ELF-1 (cell line): ENCODE results near the gene RFC3.

Source experiments
- DNase-seq: peaks from one replicate; pipeline ENCODE4 v3.0.0-alpha.2; 2016; ENCODE audit warnings: low read depth, low spot score

Gene RFC3

DNA sequence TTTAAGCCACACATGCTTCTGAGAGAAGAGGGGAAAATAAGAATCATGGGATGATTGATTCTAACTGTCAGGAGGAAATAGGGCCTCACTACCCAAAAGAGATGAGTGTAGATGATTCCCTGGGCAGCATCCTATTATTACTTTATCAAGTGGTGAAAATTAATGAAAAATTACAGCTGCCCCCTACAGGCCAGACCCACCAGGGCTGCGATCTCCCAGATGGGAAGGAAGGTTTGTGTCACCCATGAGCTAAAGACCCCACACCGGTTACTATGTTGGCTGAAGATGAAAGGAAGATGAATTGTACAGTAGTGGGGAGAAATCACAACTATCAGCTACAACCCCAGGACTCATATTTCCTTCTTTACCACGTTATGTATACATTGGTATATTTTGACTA lies 49.5 kb downstream of the RFC3 start:
- DNase-seq = no peak

DNA sequence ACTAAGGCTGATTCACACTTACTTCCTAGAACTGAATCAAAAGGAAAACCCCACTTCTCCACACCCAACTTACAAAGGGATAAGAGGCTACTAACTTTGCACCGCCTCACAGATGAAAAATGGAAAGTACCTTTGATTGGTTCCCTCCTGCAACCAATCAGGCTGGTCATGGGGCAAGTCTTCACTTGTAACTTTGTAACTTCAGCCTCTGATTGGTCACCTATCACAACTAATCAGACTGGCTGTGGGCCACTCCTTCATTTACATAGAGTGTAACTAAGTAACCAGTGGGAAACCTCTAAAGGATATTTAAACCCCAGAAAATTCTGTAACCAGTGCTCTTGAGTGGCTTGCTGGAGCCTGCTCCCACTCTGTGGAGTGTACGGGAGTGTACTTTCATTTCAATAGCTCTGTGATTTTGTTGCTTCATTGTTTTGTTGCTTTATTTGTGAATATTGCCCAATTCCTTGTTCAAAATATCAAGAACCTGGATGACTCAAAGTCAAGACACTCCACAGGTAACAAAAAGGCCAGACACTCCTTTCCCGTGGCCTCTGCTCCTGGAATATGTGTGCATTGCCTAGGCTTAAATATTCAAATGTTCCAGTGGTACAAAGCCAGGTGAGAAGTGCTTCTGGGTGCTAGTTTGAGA lies 50.5 kb downstream of the RFC3 start:
- no peak for DNase-seq

- DNase-seq = no peak
Measured at GRCh38 chr13:33869005-33869404, 51.1 kb downstream of the RFC3 start.

DNA sequence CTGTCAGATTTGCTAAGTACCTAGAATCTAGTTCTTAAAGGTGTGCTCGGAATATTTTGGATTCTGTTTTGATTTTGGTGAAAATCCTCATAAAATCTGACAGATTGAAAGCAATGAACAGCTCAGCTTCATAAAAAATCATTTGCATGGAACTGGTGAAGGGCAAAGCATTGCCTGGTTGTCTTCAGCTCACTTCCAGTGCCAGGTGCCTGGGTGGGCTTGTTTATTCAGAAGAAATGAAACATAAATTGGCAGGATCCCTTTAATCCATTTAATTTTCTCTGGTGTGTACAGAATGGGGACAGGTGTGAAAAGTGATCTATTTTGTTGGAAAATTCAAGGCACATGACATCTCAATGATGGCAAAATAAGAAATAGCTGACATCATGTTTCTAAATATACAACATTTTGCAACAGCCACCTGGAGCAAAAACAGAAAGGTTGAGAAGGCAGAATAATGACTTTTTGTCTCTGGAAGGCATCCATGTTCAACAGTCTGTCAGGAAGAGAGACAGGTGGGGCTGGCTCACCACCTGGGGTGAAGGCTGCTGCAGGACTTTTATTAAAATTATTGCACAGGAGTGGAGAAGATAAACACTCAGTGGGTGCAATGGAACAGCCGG lies 52.2 kb downstream of the RFC3 start:
- no peak for DNase-seq

- no peak for DNase-seq
Measured at GRCh38 chr13:33871207-33872004, 53.5 kb downstream of the RFC3 start.

DNA sequence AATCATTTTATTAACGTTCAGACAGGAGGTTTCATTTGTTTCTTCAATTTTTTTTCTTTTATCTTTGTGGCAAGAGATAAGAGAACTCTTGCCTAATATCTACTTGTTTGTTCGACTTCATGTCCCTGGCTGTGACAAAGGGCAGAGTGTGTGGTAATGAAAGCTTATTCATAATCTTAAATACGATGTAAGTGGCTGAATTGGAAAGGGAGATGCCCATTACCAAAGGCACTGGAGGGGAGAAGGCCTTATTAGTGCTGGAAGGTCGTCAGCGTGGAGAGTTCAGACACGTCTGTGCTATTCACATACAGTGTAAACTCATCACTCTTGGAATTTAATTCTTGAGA lies 54.0 kb downstream of the RFC3 start:
- DNase-seq = no peak

- no peak for DNase-seq
Measured at GRCh38 chr13:33873251-33873908, 55.4 kb downstream of the RFC3 start.

DNA sequence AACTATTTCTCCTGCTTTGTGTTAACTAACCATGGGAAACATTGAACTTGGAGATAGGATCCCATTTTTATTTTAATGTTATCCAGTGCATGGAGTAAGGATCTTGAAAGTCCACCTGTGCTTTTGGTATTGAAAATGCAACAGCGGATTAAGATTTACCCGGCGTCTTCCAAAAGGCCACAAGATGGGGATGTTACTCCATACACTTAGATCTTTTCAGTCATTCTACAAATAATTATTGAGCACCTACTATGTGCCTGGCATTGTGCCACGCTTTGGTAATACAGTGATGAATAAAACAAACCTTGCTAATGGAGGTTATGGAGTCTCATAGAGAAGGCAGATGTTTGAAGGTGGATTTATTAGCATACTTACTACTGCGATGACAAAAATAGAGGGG lies 56.9 kb downstream of the RFC3 start:
- no peak for DNase-seq

DNA sequence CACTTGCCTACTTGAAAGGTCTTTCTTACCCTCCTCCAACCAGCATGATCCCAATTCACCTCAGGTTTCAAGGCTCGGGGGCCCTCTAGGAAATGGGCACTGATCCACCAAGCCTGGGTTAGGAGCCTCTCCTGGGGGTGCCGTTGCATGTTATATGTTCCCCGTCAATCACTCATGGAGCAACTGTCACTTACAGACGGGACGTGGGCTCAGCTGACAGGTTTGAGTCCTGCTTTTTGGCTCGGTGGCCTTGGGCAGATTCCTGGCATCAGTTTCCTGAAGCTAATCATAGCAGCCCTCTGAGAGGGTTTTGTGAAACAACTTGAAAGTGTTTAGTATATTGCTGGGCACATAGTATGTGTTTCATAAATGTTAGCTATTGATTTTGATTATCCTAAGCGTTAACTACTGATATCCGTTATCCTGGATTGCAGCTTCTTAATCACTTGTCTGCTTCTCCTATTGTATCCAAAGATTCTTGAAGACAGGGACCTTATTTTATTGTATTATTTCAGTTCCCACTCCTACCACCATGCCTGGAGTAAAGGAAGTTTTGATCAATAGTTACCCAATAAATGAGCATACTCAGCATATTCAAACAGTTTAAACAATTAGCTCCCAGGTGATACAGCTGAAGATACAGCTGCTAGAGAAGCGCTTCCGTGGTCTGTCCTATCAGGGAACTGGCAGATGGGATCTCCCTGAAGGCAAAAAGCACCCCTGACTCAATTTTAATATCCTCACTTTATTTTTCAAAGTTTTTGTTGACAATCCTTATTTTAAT lies 57.9 kb downstream of the RFC3 start:
- DNase-seq = peak; percentile 5

GRCh38 chr13:33876716-33877394 lies 58.9 kb downstream of the RFC3 start:
- DNase-seq = no peak

DNA sequence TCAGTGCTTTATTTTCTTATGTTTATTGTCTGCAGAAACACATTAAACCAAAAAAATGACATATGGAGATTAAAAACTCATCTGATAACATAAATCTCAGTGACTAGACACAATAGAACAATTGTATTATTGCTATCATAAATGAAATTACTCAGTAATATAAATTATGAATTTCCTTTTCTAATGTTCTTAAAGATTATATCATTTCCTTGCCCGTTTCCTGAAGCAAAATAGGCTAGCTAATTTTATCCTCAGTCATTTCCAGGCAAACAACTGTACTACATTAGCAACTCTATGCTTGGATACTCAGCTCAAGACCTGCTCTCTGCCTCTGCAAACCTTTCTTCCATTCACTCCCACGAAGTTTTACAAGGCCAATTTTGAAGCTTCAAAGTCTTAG lies 61.2 kb downstream of the RFC3 start:
- DNase-seq = no peak

- no peak for DNase-seq
Measured at GRCh38 chr13:33882804-33883203, 64.9 kb downstream of the RFC3 start.

- DNase-seq = no peak
Measured at GRCh38 chr13:33884531-33885220, 66.7 kb downstream of the RFC3 start.
